Body of pancreas (tissue), 4 donors: ENCODE measurements around the gene MYOM1.

ENCODE experiments used
- CTCF ChIP-seq, 7 experiments: fragments of 450-650 bp in 4 of 7; fragments of 200-600 bp in 3 of 7; sonication (generic) in 3 of 7; IDR thresholded peaks; one replicate each; pipeline ENCODE4 v1.5.1; 2016 to 2019; ENCODE audit warnings: antibody characterized with exemption in 7 of 7
- POLR2A ChIP-seq, 3 donors: fragments of 450-650 bp; IDR thresholded peaks; one replicate each; pipeline ENCODE4 v1.6.1; 2016; ENCODE audit warnings: antibody characterized with exemption in 3 of 3, mild to moderate bottlenecking in 2 of 3

GRCh38 chr18:3157606-3158005, 62.2 kb downstream of the MYOM1 start:
- no peak for TF ChIP-seq CTCF (IDR thresholded peaks at IDR 0.05)
- TF ChIP-seq POLR2A (IDR thresholded peaks at IDR 0.05), result no peak
